ENCODE measurements around the gene TMPRSS4.

Gene TMPRSS4, protein sequence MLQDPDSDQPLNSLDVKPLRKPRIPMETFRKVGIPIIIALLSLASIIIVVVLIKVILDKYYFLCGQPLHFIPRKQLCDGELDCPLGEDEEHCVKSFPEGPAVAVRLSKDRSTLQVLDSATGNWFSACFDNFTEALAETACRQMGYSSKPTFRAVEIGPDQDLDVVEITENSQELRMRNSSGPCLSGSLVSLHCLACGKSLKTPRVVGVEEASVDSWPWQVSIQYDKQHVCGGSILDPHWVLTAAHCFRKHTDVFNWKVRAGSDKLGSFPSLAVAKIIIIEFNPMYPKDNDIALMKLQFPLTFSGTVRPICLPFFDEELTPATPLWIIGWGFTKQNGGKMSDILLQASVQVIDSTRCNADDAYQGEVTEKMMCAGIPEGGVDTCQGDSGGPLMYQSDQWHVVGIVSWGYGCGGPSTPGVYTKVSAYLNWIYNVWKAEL

DNA sequence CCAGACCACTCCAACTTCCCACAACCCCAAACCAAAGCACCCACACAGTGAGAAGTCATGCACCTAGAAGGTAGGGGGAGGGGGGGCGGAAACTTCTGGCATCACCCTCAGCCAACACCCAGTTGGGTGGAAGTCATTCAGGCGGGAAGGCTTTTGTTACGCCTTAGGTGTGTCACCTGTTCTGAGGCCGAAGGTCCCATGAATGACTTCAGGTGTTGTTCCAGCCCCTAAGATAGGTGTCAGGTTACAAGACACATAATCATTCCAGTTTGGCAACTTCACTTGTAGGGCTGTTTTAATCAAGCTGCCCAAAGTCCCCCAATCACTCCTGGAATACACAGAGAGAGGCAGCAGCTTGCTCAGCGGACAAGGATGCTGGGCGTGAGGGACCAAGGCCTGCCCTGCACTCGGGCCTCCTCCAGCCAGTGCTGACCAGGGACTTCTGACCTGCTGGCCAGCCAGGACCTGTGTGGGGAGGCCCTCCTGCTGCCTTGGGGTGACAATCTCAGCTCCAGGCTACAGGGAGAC is at the start of gene TMPRSS4:
Gene TMPRSS4 (plus strand): TSS at position 325 of the 528 bp plus-strand sequence. CDS start 225 bp downstream, outside the sequence.
- no peak for TF ChIP-seq CTCF (IDR thresholded peaks at IDR 0.05; ENCODE audit: control insufficient read depth, extremely low read depth, insufficient read depth)
- peak; percentile 64 for DNase-seq (ENCODE audit: low read depth)
- H3K4me3 ChIP-seq (ENCODE audit: low read depth, low read length), result no peak within 1 kb of the TSS

- TF ChIP-seq CTCF (IDR thresholded peaks at IDR 0.05; ENCODE audit: control insufficient read depth, extremely low read depth, insufficient read depth), result no peak
- DNase-seq (ENCODE audit: low read depth), result no peak
- no peak overlapping the region for H3K4me3 ChIP-seq (ENCODE audit: low read depth, low read length)
Observed at GRCh38 chr11:118027694-118028093, 49.2 kb upstream of the TMPRSS4 start.

- DNase-seq (ENCODE audit: low read depth), result no peak
- no peak overlapping the region for H3K4me3 ChIP-seq (ENCODE audit: low read depth, low read length)
- TF ChIP-seq CTCF (IDR thresholded peaks at IDR 0.05; ENCODE audit: control insufficient read depth, extremely low read depth, insufficient read depth), result no peak
Observed at GRCh38 chr11:118028626-118029025, 48.3 kb upstream of the TMPRSS4 start.

- no peak overlapping the region for H3K4me3 ChIP-seq (ENCODE audit: low read depth, low read length)
- DNase-seq (ENCODE audit: low read depth), result no peak
- TF ChIP-seq CTCF (IDR thresholded peaks at IDR 0.05; ENCODE audit: control insufficient read depth, extremely low read depth, insufficient read depth), result no peak
Observed at GRCh38 chr11:118033443-118033842, 43.4 kb upstream of the TMPRSS4 start.

DNA sequence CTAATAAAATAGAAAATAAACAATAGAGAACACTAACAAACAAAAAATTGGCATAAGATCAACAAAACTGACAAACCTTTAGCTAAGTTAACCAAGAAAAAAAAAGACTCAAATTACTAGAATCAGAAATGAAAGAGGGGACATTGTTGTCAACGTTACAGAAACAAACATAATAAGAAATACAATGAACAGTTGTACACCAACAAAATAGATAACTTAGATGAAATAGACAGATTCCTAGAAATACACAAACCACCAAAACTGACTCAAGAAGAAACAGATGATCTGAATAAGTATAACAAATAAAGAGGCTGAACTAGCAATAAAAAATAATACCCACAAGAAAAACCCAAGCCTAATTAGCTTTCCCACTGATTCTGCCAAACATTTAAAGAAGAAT is 34.7 kb upstream of the TMPRSS4 start:
- no peak for TF ChIP-seq CTCF (IDR thresholded peaks at IDR 0.05; ENCODE audit: control insufficient read depth, extremely low read depth, insufficient read depth)
- H3K4me3 ChIP-seq (ENCODE audit: low read depth, low read length), result no peak overlapping the region
- peak; percentile 75 for DNase-seq (ENCODE audit: low read depth)

- DNase-seq (ENCODE audit: low read depth), result no peak
- no peak overlapping the region for H3K4me3 ChIP-seq (ENCODE audit: low read depth, low read length)
- TF ChIP-seq CTCF (IDR thresholded peaks at IDR 0.05; ENCODE audit: control insufficient read depth, extremely low read depth, insufficient read depth), result no peak
Observed at GRCh38 chr11:118042796-118043195, 34.1 kb upstream of the TMPRSS4 start.

Data from LNCaP clone FGC (cell line).